Measurements from ENCODE around the gene PID1. TPM values are rescaled to one million over a fixed set of nuclear protein-coding genes. Genes with fewer than 3 reads are reported as not detected.

The PID1 gene
- total RNA-seq, 1 donor from 2014 or later, result 0.34 TPM

GRCh38 chr2:229178117-229178516 lies 93.0 kb downstream of the PID1 start:
- H3K36me3 Mint-ChIP-seq (ENCODE audit: insufficient read depth), result no peaks in the 10 kb centered on the region
- DNase-seq (ENCODE audit: low spot score, unreplicated experiment), result no peak
- peaks cover 7% of the 10 kb centered on the region for H3K4me1 Mint-ChIP-seq (ENCODE audit: low read depth)
- TF ChIP-seq CTCF (IDR thresholded peaks at IDR 0.05; ENCODE audit: unreplicated experiment), result no peak
- no peaks in the 10 kb centered on the region for H3K27me3 Mint-ChIP-seq
- no peak overlapping the region for H3K4me3 Mint-ChIP-seq (ENCODE audit: low read depth)
- H3K9me3 Mint-ChIP-seq (ENCODE audit: low read depth), result no peaks in the 10 kb centered on the region
- no peak overlapping the region for H3K27ac Mint-ChIP-seq

- DNase-seq (ENCODE audit: low spot score, unreplicated experiment), result no peak
- no peak for TF ChIP-seq CTCF (IDR thresholded peaks at IDR 0.05; ENCODE audit: unreplicated experiment)
- Mint-ChIP-seq H3K36me3 (ENCODE audit: insufficient read depth) (no peaks in the 10 kb centered on the region), H3K4me3 (ENCODE audit: low read depth) (no peak overlapping the region), H3K9me3 (ENCODE audit: low read depth) (peaks cover 5% of the 10 kb centered on the region), H3K4me1 (ENCODE audit: low read depth) (peaks cover 7% of the 10 kb centered on the region), H3K27me3 (no peaks in the 10 kb centered on the region), H3K27ac (no peak overlapping the region)
These were observed 95.0 kb downstream of the PID1 start for GRCh38 chr2:229176136-229176535.

GRCh38 chr2:229175497-229175863 lies 95.6 kb downstream of the PID1 start:
- no peak for DNase-seq (ENCODE audit: low spot score, unreplicated experiment)
- peaks cover 5% of the 10 kb centered on the region for H3K9me3 Mint-ChIP-seq (ENCODE audit: low read depth)
- no peak overlapping the region for H3K27ac Mint-ChIP-seq
- no peak for TF ChIP-seq CTCF (IDR thresholded peaks at IDR 0.05; ENCODE audit: unreplicated experiment)
- no peak overlapping the region for H3K4me3 Mint-ChIP-seq (ENCODE audit: low read depth)
- H3K4me1 Mint-ChIP-seq (ENCODE audit: low read depth), result peaks cover 8% of the 10 kb centered on the region
- H3K27me3 Mint-ChIP-seq, result no peaks in the 10 kb centered on the region
- no peaks in the 10 kb centered on the region for H3K36me3 Mint-ChIP-seq (ENCODE audit: insufficient read depth)

- Mint-ChIP-seq H3K9me3 (ENCODE audit: low read depth) (peaks cover 5% of the 10 kb centered on the region), H3K4me1 (ENCODE audit: low read depth) (peaks cover 8% of the 10 kb centered on the region), H3K27ac (no peak overlapping the region), H3K36me3 (ENCODE audit: insufficient read depth) (no peaks in the 10 kb centered on the region), H3K4me3 (ENCODE audit: low read depth) (no peak overlapping the region), H3K27me3 (no peaks in the 10 kb centered on the region)
- TF ChIP-seq CTCF (IDR thresholded peaks at IDR 0.05; ENCODE audit: unreplicated experiment), result no peak
- no peak for DNase-seq (ENCODE audit: low spot score, unreplicated experiment)
These were observed 96.1 kb downstream of the PID1 start for GRCh38 chr2:229174794-229175496.

GRCh38 chr2:229173825-229174359 lies 97.2 kb downstream of the PID1 start:
- no peaks in the 10 kb centered on the region for H3K36me3 Mint-ChIP-seq (ENCODE audit: insufficient read depth)
- no peak for TF ChIP-seq CTCF (IDR thresholded peaks at IDR 0.05; ENCODE audit: unreplicated experiment)
- H3K9me3 Mint-ChIP-seq (ENCODE audit: low read depth), result peaks cover 5% of the 10 kb centered on the region
- no peaks in the 10 kb centered on the region for H3K27me3 Mint-ChIP-seq
- H3K4me1 Mint-ChIP-seq (ENCODE audit: low read depth), result peaks cover 6% of the 10 kb centered on the region
- H3K4me3 Mint-ChIP-seq (ENCODE audit: low read depth), result no peak overlapping the region
- DNase-seq (ENCODE audit: low spot score, unreplicated experiment), result no peak
- H3K27ac Mint-ChIP-seq, result no peak overlapping the region

Data from progenitor cell of endocrine pancreas (in vitro differentiated cells).